Measurements from ENCODE around the gene TRIM24.

The TRIM24 gene

DNA sequence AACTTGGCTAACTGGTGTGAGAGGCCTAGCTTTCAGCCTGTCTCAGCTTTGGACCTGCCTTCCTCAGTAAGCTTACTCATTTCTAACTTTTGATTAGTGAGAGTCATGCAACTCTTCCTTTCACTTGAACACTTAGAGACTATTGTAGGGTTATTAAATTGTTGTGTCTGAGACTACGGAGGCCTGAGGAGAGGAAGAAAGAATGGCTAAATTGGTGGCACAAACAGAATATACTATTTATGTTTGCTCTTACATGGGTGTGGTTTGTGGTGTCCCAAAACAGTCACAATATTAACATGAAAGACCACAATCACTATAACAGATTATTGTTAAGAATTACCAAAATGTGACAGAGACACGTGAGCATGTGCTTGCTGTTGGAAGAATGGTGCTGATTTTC is 82.1 kb downstream of the TRIM24 start:
- no peak for DNase-seq

DNA sequence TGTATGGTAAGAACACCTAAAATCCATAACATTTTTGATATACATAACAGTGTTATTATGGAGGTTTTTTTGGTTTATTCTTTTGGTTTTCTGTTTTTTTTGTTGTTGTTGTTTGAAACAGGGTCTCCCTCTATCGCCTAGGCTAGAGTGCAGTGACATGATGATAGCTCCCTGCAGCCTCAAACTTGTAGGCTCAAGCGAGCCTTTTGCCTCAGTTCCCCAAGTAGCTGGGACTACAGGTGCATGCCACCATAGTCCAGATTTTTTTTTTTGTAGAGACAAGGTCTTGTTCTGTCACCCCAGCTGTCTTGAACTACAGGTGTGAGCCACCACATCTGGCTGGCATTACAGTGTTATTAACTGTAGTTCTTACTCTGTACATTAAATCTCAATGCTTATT is 83.7 kb downstream of the TRIM24 start:
- DNase-seq: no peak

DNA sequence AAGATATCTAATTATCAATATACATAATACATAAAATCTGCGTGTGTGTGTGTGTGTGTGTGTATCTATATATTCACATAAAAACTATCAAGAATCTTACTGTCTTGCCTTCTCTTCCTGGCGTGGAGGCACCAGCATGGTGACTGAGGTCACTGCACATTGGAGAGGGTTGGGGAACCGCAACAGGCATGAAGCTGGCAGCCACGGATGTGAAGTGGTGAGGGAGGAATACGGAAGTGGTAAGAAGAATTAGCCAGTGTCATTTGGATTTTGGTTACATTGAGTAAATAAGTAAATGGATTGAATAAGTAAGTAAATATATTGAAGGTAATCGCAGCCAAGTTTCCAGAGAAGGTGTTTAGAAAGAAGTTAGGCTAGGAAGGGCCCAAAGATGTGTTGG is 85.1 kb downstream of the TRIM24 start:
- DNase-seq: no peak

DNA sequence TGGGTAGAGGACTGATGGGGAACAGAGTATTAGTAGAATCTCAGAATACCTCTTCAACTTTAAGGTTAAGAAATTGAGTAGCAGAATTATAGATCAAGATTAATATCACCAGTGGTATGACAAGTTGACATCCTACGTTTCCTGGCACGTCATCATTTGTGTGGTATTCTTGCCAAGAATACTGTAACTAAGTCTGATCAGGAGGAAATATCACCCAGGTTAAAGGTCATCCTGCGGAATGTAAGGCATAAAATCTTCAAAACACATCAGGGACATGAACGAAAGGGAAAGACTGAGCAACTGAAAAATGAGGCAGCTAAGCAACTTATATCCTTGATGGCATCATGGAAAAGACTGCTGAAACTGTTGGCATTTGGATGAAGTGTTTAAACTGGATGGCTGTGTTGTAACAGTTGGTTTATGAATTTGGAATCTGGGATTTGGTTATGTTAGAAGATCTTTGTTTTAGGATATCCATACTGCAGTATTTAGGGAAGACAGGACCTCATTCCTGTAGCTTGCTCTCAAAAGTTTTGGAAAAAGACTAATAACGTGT is 86.1 kb downstream of the TRIM24 start:
- DNase-seq: no peak

DNA sequence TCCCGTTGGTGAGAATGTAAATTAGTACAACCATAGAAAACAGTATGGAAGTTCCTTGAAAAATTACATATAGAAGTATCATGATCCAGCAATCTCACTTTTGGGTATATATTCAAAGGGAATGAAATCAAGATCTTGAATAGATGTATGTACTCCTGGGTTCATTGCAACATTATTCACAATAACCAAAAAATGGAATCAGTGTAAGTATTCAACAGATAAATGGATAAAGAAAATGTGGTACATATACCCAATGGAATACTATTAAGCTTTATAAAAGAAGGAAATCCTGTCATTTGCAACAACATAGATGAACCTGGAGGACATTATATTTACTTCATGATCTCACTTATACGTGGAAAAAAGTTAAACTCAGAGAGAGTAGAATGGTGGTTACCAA is 86.8 kb downstream of the TRIM24 start:
- DNase-seq: no peak

DNA sequence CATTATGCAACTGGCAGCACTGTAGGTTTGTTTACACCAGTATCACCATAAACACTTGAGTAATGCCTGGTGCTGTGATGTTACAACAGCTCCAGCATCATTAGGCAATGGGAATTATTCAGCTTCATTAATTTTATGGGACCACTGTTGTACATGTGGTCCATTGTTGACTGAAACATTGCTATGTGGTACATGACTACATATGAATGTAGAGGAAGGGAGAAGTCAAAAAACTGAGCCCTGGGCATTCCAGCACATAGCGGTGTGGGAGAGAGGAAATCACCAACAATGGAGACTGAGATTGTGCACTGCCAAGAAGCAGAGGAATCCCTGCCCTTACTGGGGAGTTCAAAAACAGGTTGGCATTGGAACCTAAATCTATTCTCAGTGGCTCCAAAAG is 89.0 kb downstream of the TRIM24 start:
- DNase-seq: no peak

DNA sequence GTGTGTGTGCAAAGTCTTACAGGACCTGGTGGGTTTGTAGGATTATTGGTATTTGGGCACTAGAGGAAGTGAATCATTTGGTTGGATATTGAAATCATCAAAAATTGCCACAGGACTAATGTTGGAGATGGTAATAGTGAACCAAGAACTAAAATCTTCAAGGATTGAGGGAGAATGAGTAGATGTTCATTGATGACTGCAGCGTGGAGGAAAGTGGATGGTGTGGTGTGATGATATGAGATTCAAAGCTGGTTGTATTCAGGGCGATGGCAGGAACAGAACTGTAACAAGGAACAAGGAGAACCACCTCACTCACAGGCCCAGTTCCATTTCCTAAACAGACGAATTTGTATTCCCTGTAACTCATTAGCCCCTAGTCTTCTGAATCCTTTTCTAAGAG is 90.3 kb downstream of the TRIM24 start:
- DNase-seq: no peak

DNA sequence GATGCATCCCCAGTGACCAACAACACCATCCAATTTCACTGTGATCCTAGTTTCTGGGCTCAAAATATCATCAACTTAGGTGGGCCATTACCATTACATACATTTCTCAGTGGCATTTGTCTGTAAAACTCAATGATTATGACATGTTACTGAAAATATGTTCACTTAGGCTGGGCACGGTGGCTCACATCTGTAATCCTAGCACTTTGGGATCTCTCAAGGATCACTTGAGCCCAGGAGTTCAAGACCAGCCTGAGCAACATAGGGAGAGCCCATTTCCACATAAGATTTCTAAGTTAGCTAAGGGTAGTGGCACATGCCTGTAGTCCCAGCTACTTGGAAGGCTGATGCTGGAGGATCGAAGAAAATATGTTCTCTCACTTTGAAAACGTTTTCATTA is 91.0 kb downstream of the TRIM24 start:
- no peak for DNase-seq

DNA sequence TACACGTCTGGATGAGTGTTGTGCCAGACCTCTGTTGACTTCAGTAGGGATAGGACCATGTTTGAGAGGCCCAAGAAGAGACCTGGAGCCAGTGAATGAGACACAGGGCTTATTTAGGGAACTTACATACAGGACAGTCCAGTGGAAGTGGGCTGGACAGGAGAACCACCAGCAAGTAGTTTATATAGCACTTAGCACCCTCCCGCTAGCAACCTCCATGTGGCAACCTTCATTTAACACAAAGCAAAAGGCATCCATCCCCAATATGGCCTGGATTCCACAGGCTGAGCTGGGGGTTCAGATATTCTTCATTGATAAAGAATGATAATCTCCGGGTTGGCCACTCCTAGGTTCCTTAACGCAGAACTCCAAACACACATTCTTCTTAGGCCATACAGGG is 93.7 kb downstream of the TRIM24 start:
- DNase-seq: no peak

DNA sequence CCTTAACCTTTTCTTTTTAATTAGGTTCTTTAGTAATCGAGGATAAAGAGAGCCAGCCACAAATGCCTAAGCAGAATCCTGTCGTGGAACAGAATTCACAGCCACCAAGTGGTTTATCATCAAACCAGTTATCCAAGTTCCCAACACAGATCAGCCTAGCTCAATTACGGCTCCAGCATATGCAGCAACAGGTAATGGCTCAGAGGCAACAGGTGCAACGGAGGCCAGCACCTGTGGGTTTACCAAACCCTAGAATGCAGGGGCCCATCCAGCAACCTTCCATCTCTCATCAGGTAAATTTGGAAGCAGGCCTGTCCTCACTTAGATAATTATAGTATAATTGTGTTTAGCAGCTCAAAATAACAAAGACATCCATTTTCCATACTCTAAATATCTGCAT is 94.6 kb downstream of the TRIM24 start:
- no peak for DNase-seq

DNA sequence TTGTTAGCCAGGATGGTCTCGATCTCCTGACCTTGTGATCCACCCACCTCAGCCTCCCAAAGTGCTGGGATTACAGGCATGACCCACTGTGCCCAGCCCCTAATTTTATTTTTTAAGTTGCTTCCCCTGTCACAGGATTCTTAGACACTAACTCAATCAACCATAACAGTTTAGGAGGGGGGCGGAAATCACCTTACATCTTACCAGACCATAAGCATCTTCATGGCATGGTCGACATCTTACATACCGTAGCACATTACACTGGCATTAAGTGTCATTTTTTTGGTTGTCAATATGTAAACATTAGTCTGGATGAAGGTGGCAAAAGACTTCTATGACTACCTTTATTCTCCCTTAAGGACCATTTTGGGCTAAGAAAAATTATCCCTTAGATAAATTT is 95.6 kb downstream of the TRIM24 start:
- no peak for DNase-seq

DNA sequence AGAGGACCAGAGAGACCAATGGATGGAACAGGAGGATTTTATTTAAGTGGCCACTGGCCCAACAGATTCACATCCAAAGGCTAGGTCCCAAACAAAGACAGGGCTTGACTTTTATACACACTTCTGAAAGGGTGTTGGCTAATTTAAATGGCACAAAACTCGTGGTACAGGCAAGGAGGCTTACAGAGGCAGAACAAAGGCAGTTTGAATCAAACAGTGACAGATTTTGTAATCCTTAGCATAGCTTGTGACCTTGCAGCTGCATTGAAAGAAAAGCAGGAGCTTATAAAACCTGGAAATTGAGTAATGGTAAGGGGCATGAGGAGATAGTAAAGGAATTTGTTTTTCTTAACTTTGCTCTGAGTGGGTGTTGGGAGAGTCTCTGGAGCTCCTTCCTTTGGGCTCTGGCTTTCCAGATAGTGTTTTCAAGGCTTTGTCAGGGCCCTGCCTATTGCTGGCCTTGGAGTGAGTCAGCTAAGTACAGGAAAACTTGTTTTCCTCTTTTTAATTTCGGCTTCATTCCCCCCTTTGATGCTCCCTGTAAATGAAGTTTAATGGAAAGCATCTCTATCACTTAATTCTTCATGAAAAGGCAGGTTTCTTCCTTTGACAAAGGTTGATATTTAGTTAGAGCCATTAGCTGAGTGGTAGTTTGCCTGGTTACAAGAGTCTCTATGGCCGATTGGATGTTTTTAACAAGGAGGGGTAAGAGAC is 96.9 kb downstream of the TRIM24 start:
- DNase-seq: no peak

DNA sequence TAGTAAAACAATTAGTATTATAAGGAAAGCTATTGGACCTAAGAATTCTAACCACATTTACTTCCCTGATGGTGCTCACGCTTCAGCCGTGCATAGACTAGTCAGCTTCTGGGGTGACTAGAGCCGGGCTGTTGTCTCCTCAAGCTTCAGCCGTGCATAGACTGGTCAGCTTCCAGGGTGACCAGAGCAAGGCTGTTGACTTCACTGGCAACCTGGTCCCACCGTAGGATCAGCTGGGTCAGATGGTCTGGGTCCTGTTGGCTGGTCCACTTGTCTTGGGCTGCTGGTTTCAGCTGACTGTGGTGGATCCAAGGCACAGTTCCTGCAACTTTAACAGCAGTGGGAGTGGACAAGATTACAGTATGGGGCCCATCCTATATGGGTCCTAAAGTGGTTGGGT is 99.4 kb downstream of the TRIM24 start:
- DNase-seq: no peak

DNA sequence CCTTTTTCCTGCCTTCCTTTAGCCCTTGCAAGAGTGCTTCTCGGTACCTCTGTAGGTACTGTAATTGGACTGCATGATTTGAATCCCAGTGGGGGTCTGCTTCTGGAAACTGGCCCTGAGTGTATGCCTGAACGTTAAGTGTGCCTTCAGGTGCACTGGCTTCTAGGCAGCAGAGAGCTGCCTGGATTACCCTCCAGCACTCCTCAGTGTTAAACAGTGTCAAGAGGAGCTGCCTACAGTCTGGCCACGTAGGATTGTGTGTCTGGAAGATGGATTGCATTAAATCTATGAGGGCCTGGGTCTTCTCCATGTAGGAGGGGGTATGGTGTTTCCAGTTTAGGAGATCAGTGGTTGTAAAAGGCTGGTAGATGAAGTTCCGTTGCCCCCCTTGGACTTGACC is 103.7 kb downstream of the TRIM24 start:
- DNase-seq: no peak

DNA sequence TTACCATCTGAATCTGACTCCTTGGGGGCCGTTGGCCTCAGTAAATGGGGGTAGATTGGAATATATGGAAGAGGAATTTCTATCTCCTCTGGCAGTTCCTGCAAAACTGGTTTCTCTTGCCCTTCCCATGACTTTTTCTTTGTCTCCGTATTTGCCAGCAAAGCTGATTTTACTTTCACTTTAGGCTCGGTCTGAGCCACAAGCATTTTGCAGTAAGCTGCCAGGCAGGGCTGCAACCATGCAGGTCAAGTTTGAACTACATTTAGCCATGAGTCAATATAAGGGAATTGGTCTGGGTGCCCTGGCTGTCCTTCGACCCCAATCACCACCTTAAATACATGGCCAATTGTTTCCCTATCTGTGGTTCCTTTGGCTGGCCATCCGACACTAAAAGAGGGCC is 104.3 kb downstream of the TRIM24 start:
- DNase-seq: no peak

DNA sequence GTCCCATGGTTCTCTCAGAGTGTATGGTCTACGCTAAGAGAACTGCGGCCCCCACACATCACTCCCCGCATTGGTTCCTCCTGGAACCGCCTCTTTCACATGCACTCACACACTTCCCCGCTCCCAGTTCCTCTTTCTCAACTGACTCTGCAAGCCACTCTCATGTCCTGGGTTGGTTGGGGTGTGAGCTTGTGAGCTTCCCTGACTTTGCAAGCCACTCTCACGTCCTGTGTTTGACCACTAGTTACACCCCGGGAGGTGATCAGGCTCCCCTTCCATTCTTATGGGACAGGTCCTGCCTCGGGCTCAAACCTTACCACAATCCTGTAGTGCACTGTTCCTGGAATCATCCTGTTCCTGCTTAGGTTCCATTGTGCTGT is 105.0 kb downstream of the TRIM24 start:
- no peak for DNase-seq

DNA sequence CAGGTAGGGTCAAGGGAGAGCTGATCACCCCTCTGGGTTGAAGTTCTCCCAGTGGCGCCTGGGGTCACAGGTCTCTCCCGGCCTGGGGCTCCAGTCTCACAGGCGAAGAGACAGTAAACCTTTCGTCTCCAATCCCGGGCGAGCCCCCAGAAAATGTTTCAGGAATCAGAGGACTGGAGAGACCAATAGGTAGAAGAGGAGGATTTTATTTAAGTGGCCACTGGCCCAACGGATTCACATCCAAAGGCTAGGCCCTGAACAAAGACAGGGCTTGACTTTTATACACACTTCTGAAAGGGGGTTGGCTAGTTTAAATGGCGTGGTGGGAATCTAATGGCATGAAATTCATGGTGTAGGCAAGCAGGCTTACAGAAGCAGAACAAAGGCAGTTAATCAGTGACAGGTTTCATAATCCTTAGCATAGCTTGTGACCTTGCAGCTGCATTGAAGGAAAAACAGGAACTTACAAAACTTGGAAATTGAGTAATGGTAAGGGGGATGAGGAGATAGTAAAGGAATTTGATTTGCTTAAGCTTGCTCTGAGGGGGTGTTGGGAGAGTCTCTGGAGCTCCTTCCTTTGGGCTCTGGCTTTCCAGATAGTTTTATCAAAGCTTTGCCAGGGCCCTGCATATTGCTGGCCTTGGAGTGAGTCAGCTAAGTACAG is 105.5 kb downstream of the TRIM24 start:
- DNase-seq: no peak

DNA sequence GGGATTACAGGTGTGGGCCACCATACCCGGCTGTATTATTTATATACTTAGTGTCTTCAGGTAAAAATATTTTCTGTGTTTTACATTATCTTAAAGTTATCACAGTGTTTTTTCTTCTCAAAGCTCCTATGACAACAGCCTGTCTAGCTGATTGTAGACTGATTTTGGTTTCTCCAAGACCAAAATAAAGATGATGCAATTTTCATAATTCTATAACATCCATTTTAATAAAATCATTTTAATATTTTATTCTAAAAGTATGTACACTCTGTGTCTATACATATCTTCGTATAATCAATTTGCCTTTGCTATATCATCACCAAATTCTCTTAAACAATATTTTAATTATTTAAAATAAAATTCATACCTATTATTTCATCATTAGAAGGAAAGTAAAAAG is 108.6 kb downstream of the TRIM24 start:
- DNase-seq: no peak

DNA sequence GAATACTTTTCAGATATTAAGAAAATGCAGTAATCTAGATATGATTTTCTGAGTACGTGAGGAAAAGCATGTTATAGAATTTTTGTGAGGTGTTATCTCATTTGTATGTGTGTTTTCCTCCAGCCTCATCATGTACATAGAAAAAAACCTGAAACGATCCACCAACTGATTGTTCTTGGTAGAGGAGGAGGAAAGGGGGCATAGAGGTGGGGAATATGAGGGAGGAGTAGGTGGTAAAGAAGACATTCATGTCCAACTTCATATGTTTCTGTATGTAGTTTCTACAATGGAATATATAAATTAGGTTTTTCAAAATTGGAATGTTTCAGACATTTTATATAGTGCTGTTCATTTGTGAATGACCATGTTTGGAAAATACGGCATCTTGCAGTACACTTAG is 109.4 kb downstream of the TRIM24 start:
- no peak for DNase-seq

DNA sequence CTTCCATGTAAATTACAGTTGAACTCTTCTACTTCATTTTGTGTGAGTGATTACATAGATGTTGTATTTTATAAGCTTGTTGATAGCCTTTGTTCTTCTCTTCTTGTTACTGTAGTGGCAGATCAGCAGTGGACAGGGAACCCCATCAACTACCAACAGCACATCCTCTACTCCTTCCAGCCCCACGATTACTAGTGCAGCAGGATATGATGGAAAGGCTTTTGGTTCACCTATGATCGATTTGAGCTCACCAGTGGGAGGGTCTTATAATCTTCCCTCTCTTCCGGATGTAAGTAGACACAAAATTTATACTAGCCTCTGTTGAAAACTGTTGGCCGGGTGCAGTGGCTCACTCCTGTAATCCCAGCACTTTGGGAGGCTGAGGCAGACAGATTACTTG is 110.7 kb downstream of the TRIM24 start:
- no peak for DNase-seq

DNA sequence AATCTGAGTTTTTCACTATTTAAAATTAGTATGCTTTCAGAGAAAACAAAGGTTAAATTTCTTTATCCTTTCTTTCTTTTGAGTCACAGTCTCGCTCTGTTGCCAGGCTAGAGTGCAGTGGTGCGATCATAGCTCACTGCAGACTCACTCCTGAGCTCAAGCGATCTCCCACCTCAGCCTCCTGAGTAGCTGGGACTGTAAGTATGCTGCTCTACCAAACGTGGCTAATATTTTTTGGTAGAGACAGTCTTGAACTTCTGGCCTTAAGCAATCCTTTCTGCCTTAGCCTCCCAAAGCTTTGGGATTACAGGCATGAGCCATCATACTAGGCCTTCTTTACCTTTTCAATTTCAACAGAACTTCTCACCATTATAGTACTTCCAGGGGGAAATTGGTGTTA is 113.7 kb downstream of the TRIM24 start:
- DNase-seq: no peak

DNA sequence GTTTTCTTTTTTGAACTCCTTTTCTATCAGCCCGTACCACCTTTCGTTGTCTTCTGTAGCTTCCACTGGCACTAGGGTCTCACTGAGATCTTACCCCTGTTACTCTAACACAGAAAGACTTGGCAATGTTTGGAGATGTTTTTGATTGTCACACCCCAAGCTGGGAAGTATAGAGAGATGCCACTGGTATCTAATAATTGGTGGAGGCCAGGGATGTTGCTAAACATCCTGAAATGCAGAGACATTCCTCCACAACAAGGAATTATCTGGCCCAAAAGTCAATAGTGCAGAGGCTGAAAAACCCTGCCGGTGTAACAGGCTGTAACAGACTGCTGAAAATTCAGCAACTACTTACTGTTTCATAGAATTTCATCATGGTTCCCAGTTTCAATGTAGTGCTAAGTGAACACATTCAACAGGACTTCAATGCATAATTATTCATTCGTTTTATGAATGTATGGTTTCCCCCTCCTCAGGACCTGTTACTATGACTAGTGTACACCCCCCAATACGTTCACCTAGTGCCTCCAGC is 115.9 kb downstream of the TRIM24 start:
- DNase-seq: no peak

DNA sequence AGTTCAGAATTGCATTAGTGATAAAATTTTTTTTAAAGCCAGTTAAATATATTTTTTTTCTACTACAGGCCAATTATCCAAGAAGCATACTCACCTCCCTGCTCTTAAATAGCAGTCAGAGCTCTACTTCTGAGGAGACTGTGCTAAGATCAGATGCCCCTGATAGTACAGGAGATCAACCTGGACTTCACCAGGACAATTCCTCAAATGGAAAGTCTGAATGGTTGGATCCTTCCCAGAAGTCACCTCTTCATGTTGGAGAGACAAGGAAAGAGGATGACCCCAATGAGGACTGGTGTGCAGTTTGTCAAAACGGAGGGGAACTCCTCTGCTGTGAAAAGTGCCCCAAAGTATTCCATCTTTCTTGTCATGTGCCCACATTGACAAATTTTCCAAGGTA is 119.1 kb downstream of the TRIM24 start:
- no peak for DNase-seq

DNA sequence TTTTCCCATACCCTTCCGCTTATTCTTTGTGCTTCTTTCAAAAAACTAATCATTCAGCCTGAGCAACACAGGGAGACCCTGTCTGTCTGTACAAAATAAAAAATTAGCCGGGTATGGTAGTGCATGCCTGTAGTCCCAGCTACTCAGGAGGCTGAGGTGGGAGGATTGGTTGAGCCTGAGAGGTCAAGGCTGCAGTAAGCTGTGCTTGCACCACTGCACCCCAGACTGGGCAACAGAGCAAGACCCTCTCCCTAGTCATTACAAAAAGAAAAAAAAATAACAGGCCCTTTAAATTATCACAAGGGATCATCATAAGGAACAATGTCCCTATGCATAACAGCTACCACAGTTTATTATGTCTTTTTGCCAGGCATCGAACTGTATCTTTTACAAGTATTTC is 119.6 kb downstream of the TRIM24 start:
- no peak for DNase-seq

DNA sequence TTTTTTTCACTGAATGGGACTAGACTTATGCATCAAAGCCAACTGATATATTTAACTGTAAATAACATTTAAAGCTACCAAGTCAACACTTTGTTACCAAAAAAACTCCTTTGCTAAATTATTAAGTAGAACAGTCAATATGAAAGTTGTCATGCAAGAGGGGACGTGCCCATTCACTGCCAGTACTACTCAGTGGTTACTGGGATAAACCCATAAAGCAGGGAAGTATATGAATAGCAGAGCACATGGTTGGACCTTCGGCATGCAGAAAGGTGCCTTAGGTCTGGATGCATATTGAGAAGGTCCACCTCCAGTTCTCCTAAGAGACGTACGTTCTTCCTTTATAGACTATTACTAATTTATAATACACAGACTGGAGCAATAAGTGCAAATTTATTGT is 121.0 kb downstream of the TRIM24 start:
- DNase-seq: no peak
